K562 (cell line): ENCODE data around the gene CXCL9. TPM values are rescaled to one million over a fixed set of nuclear protein-coding genes. Genes with fewer than 3 reads are reported as not detected.

Experiments used
- FOXJ2 ChIP-seq: fragments of 200-800 bp; sonication (Bioruptor generic); IDR thresholded peaks from 2 replicates; pipeline ENCODE4 v1.6.1; 2016; ENCODE audit warnings: missing genetic modification characterization, missing compliant biosample characterization
- SMAD3 ChIP-seq: fragments of 450-650 bp; formaldehyde crosslinking; conservative IDR thresholded peaks from 2 replicates; pipeline ENCODE4 v1.4.0; 2020; ENCODE audit warnings: mild to moderate bottlenecking
- polyA plus RNA-seq, 8 experiments: library from polyadenylated mRNA; depleted of rRNA in 4 of 8; stranded (reverse) in 5 of 8; unstranded in 3 of 8; fragments of >200 nt; fragmentation: Nextera tagmentation in 2 of 8; fragmentation: Illumina TruSeq in 1 of 8; extraction: Ambion mirVana in 2 of 8; extraction: Trizol in 1 of 8; gene quantifications; 2 replicates each; pipeline versions ENCODE4 v1.2.1 to v1.2.3, GENCODE V29; 2011 to 2014; ENCODE audit warnings: inconsistent platforms in 1 of 8, missing spikeins in 1 of 8
- total RNA-seq, 7 experiments: library from RNA; depleted of rRNA in 6 of 7; stranded (reverse); fragments of >200 nt in 6 of 7; fragmentation: Illumina TruSeq in 2 of 7; extraction: Trizol in 2 of 7; gene quantifications; 2 replicates each; pipeline versions ENCODE4 v1.2.1 to v1.2.3, GENCODE V29; 2011 to 2021; ENCODE audit warnings: low replicate concordance in 1 of 7
- TF ChIP-seq, protein P1 (sequence below): fragments of 450-650 bp; IDR thresholded peaks from 2 replicates; pipeline ENCODE4 v1.6.1; 2016; ENCODE audit warnings: mild to moderate bottlenecking, moderate library complexity
- TF ChIP-seq, protein P2 (sequence below): sonication (generic); formaldehyde crosslinking; IDR thresholded peaks from 2 replicates; pipeline ENCODE4 v1.8.0; 2022; ENCODE audit warnings: mild to moderate bottlenecking, low read depth, missing genetic modification reagents

CXCL9 gene
- total and polyA plus RNA-seq, 9 of the 15 experiments (the other 6 are each of a cell fraction or from before 2014, with no cell fraction given): not detected

GRCh38 chr4:75997081-75997480 is 10.2 kb downstream of the CXCL9 start (continued):
- TF ChIP-seq, protein P1, sequence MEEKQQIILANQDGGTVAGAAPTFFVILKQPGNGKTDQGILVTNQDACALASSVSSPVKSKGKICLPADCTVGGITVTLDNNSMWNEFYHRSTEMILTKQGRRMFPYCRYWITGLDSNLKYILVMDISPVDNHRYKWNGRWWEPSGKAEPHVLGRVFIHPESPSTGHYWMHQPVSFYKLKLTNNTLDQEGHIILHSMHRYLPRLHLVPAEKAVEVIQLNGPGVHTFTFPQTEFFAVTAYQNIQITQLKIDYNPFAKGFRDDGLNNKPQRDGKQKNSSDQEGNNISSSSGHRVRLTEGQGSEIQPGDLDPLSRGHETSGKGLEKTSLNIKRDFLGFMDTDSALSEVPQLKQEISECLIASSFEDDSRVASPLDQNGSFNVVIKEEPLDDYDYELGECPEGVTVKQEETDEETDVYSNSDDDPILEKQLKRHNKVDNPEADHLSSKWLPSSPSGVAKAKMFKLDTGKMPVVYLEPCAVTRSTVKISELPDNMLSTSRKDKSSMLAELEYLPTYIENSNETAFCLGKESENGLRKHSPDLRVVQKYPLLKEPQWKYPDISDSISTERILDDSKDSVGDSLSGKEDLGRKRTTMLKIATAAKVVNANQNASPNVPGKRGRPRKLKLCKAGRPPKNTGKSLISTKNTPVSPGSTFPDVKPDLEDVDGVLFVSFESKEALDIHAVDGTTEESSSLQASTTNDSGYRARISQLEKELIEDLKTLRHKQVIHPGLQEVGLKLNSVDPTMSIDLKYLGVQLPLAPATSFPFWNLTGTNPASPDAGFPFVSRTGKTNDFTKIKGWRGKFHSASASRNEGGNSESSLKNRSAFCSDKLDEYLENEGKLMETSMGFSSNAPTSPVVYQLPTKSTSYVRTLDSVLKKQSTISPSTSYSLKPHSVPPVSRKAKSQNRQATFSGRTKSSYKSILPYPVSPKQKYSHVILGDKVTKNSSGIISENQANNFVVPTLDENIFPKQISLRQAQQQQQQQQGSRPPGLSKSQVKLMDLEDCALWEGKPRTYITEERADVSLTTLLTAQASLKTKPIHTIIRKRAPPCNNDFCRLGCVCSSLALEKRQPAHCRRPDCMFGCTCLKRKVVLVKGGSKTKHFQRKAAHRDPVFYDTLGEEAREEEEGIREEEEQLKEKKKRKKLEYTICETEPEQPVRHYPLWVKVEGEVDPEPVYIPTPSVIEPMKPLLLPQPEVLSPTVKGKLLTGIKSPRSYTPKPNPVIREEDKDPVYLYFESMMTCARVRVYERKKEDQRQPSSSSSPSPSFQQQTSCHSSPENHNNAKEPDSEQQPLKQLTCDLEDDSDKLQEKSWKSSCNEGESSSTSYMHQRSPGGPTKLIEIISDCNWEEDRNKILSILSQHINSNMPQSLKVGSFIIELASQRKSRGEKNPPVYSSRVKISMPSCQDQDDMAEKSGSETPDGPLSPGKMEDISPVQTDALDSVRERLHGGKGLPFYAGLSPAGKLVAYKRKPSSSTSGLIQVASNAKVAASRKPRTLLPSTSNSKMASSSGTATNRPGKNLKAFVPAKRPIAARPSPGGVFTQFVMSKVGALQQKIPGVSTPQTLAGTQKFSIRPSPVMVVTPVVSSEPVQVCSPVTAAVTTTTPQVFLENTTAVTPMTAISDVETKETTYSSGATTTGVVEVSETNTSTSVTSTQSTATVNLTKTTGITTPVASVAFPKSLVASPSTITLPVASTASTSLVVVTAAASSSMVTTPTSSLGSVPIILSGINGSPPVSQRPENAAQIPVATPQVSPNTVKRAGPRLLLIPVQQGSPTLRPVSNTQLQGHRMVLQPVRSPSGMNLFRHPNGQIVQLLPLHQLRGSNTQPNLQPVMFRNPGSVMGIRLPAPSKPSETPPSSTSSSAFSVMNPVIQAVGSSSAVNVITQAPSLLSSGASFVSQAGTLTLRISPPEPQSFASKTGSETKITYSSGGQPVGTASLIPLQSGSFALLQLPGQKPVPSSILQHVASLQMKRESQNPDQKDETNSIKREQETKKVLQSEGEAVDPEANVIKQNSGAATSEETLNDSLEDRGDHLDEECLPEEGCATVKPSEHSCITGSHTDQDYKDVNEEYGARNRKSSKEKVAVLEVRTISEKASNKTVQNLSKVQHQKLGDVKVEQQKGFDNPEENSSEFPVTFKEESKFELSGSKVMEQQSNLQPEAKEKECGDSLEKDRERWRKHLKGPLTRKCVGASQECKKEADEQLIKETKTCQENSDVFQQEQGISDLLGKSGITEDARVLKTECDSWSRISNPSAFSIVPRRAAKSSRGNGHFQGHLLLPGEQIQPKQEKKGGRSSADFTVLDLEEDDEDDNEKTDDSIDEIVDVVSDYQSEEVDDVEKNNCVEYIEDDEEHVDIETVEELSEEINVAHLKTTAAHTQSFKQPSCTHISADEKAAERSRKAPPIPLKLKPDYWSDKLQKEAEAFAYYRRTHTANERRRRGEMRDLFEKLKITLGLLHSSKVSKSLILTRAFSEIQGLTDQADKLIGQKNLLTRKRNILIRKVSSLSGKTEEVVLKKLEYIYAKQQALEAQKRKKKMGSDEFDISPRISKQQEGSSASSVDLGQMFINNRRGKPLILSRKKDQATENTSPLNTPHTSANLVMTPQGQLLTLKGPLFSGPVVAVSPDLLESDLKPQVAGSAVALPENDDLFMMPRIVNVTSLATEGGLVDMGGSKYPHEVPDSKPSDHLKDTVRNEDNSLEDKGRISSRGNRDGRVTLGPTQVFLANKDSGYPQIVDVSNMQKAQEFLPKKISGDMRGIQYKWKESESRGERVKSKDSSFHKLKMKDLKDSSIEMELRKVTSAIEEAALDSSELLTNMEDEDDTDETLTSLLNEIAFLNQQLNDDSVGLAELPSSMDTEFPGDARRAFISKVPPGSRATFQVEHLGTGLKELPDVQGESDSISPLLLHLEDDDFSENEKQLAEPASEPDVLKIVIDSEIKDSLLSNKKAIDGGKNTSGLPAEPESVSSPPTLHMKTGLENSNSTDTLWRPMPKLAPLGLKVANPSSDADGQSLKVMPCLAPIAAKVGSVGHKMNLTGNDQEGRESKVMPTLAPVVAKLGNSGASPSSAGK: no peak
- TF ChIP-seq FOXJ2: no peak
- no peak for TF ChIP-seq SMAD3 (CRISPR knock-in tag)
- TF ChIP-seq, protein P2, sequence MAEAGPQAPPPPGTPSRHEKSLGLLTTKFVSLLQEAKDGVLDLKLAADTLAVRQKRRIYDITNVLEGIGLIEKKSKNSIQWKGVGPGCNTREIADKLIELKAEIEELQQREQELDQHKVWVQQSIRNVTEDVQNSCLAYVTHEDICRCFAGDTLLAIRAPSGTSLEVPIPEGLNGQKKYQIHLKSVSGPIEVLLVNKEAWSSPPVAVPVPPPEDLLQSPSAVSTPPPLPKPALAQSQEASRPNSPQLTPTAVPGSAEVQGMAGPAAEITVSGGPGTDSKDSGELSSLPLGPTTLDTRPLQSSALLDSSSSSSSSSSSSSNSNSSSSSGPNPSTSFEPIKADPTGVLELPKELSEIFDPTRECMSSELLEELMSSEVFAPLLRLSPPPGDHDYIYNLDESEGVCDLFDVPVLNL: no peak
- TF ChIP-seq, all 486 proteins: peak for 0
